Mesodermal cell (in vitro differentiated cells): Measurements from ENCODE around the gene DHX34.

Experiments used
- H3K27ac ChIP-seq: 2 replicates; pipeline ENCODE4 v1.7.0; 2013; ENCODE audit warnings: mild to moderate bottlenecking, low read depth, low read length, moderate library complexity; ENCODE audit not compliant: severe bottlenecking
- H3K36me3 ChIP-seq: 2 replicates; pipeline ENCODE4 v1.7.1; 2013; ENCODE audit warnings: mild to moderate bottlenecking, low read length, moderate library complexity; ENCODE audit not compliant: control insufficient read depth, insufficient read depth
- H3K4me1 ChIP-seq: one replicate; pipeline ENCODE4 v1.7.1; 2013; ENCODE audit warnings: mild to moderate bottlenecking, low read length; ENCODE audit not compliant: insufficient read depth, control insufficient read depth, poor library complexity, severe bottlenecking
- H3K4me3 ChIP-seq: 2 replicates; pipeline ENCODE4 v1.7.0; 2013; ENCODE audit warnings: low read length, control low read depth, mild to moderate bottlenecking; ENCODE audit not compliant: insufficient read depth, poor library complexity, severe bottlenecking; ENCODE audit errors: extremely low read depth
- H3K9me3 ChIP-seq: 2 replicates; pipeline ENCODE4 v1.7.1; 2013; ENCODE audit warnings: mild to moderate bottlenecking, low read length, moderate library complexity; ENCODE audit not compliant: control insufficient read depth
- WGBS, 2 experiments: methylation state at CpG; one replicate each; pipeline ENCODE4 v1.1.5; 2013; ENCODE audit warnings: missing lambda C conversion rate in 2 of 2; ENCODE audit not compliant: insufficient coverage in 2 of 2; 5-methylcytosine and 5-hydroxymethylcytosine counted together

Gene DHX34

DNA sequence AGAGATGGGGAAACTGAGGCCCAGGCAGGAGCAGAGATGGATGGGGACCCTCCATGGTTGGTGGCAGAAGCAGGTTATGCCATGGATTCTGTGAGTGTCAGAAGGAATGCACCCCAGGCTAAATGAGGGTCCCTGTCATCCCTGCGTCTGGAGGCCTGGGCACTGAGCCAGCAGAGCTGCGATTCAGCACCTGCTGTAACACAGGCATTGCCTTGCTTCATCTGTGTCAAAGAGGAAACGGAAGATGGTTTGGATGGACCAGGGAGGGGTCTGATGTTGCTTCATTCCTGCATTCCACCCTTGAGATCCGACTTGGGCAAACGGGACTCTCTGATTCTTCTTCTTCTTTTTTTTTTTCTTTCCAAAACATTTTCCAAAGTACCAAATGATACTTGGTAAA, 38.3 kb upstream of the DHX34 start:
- Histone ChIP-seq H3K27ac (no peak overlapping the region), H3K4me3 (no peak overlapping the region), H3K36me3 (no peaks in the 10 kb centered on the region), H3K4me1 (no peaks in the 10 kb centered on the region), H3K9me3 (no peaks in the 10 kb centered on the region)
- WGBS, 2 experiments, result 79 to 92% methylated on average over 3 to 4 of the region's 5 CpGs

DNA sequence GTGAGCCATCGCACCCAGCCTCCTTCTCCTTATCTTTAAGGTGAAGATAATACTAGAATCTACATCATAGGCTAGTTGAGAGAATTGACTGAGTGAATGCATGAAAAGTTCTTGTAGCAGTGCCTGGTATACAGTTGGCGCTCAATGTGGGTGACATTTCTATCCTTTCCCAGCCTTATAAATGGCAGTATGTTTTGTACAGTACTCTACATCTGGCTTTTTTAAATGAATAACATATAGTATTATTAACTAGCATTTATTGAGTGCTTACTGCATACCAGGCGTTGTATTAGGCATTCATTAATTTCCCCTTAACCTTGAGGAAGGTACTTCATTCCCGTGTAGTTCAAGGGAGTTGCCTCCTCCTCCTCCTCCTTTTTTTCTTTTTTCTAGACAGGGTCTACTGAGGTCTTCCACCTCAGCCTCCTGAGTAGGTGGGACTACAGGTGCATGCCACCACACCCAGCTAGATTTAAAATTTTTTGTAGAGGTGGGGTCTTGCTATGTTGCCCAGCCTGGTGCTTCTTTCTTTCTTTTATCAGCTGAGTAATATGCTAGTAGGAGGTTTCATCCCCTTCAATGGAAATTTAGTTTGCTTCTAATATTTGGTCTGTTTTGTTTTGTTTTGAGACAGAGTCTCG, 36.6 kb upstream of the DHX34 start:
- H3K4me3 ChIP-seq, result no peak overlapping the region
- H3K36me3 ChIP-seq, result no peaks in the 10 kb centered on the region
- H3K4me1 ChIP-seq, result no peaks in the 10 kb centered on the region
- WGBS, 2 experiments, result 83 to 92% methylated on average over 2 of the region's 5 CpGs
- no peak overlapping the region for H3K27ac ChIP-seq
- no peaks in the 10 kb centered on the region for H3K9me3 ChIP-seq

DNA sequence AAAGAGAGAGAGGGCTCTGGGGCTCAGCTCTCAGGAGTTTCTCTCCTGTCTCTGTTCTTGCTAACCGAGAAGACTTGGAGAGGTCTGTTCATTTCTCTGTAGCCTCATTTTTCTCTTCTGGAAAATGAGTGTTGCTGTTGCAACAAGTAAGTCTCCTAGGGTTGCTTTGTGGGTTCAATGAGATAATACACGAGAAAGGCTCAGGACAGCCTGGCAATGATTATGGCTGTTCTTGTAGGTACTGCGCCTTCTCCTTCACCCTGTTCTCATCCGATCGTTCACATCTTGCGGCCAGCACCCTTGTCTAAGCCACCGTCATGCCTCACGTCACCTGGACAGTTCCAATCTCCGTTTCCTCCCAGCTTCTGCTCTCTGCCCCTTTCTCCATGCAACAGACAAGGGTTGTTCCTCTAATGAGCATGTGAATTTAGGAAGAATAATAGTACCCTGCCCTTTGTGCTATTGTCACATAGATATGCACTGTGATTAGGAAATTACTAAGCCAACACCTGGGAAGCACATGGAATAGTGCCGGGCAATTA, 35.3 kb upstream of the DHX34 start:
- 95 to 100% methylated on average over 4 to 9 of the region's 10 CpGs for WGBS, 2 experiments
- Histone ChIP-seq H3K36me3 (no peaks in the 10 kb centered on the region), H3K27ac (no peak overlapping the region), H3K9me3 (no peaks in the 10 kb centered on the region), H3K4me3 (no peak overlapping the region), H3K4me1 (no peaks in the 10 kb centered on the region)

DNA sequence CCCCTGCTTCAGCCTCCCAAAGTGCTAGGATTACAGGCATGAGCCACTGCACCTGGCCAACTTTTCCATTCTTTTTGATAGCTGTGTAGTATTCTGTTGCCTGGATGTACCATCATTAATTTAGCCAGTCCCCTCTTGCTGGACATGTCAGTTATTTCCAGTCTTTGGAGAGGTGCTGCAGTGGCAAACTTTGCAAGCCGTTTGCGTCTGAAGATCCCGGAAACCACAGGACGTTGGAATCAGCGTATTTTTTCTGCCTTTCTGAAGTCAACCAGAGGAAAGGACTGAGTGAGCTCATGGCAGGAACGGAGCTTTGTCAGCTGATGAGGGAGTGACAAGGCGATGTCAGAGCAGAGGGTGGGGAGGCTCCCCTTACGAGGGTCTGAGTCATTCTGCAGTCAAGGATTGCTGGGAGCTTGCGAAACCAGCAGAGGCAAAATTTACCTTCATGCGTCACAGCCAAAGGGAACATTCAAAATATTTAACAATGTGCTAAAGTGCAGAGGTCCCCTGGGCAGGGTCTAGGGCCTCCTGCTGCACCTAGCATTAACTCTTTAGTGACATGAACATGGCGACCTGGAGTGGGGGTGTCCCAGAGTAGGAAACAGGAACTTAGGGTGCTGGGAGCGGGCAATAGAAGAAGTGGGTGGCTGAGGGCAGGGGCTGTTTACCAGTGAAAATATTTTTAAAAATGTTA, 33.8 kb upstream of the DHX34 start:
- no peaks in the 10 kb centered on the region for H3K36me3 ChIP-seq
- no peak overlapping the region for H3K4me3 ChIP-seq
- H3K4me1 ChIP-seq, result no peaks in the 10 kb centered on the region
- H3K27ac ChIP-seq, result no peak overlapping the region
- 43% methylated on average over 10 to 11 of the region's 12 CpGs for WGBS, 2 experiments
- no peaks in the 10 kb centered on the region for H3K9me3 ChIP-seq

DNA sequence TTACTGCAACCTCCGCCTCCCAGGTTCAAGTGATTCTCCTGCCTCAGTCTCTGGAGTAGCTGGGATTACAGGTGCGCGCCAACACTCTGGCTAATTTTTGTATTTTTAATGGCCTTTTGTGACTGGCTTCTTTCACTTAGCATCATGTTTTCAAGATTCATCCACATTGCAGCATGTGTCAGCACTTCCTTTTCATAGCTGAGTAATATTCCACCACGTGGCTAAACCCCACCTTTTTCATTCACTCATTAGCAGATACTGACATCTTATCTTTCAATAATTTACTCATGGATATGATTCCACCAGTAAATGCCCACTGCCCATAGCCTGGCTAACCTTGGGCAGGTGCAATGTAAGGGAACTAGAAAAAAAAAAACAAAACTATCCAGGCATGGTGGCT, 32.6 kb upstream of the DHX34 start:
- no peaks in the 10 kb centered on the region for H3K4me1 ChIP-seq
- no peaks in the 10 kb centered on the region for H3K36me3 ChIP-seq
- 95 to 100% methylated on average over 2 of the region's 4 CpGs for WGBS, 2 experiments
- H3K9me3 ChIP-seq, result peaks cover 1% of the 10 kb centered on the region
- no peak overlapping the region for H3K4me3 ChIP-seq
- H3K27ac ChIP-seq, result no peak overlapping the region

DNA sequence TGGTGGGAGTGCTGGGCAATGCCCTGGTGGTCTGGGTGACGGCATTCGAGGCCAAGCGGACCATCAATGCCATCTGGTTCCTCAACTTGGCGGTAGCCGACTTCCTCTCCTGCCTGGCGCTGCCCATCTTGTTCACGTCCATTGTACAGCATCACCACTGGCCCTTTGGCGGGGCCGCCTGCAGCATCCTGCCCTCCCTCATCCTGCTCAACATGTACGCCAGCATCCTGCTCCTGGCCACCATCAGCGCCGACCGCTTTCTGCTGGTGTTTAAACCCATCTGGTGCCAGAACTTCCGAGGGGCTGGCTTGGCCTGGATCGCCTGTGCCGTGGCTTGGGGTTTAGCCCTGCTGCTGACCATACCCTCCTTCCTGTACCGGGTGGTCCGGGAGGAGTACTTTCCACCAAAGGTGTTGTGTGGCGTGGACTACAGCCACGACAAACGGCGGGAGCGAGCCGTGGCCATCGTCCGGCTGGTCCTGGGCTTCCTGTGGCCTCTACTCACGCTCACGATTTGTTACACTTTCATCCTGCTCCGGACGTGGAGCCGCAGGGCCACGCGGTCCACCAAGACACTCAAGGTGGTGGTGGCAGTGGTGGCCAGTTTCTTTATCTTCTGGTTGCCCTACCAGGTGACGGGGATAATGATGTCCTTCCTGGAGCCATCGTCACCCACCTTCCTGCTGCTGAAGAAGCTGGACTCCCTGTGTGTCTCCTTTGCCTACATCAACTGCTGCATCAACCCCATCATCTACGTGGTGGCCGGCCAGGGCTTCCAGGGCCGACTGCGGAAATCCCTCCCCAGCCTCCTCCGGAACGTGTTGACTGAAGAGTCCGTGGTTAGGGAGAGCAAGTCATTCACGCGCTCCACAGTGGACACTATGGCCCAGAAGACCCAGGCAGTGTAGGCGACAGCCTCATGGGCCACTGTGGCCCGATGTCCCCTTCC, 28.9 kb upstream of the DHX34 start:
- no peak overlapping the region for H3K4me3 ChIP-seq
- H3K9me3 ChIP-seq, result peaks cover 3% of the 10 kb centered on the region
- WGBS, 2 experiments, result 95 to 97% methylated on average over 41 to 44 of the region's 46 CpGs
- no peak overlapping the region for H3K27ac ChIP-seq
- no peaks in the 10 kb centered on the region for H3K36me3 ChIP-seq
- H3K4me1 ChIP-seq, result peaks cover 5% of the 10 kb centered on the region

DNA sequence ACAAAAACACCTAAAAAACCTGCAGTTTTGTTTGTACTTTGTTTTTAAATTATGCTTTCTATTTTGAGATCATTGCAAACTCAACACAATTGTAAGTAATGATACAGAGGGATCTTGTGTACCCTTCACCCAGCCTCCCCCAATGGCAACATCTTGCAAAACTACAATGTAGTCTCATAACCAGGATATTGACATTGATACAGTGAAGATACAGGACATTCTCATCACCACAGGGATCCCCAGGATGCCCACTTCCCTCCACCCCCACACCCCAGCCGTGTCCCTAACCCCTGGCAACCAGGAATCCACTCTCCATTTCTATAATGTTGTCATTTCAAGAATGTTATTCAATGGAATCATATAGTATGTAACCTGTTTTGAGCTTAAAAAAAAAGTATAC, 27.5 kb upstream of the DHX34 start:
- Histone ChIP-seq H3K36me3 (no peaks in the 10 kb centered on the region), H3K4me3 (no peak overlapping the region), H3K9me3 (peaks cover 3% of the 10 kb centered on the region), H3K27ac (no peak overlapping the region), H3K4me1 (peaks cover 5% of the 10 kb centered on the region)
- WGBS, 2 experiments, result no CpG with 5 or more reads among the region's 1 CpG

DNA sequence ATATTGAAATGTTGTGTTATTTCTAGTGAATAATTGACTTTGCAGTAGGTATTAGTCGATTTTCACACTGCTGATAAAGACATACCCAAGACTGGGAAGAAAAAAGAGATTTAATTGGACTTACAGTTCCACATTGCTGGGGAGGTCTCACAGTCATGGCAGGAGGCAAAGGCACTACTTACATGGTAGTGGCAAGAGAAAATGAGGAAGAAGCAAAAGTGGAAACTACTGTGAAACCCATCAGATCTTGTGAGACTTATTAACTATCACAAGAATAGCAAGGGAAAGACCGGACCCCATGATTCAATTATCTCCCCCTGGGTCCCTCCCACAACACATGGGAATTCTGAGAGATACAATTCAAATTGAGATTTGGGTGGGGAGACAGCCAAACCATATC, 27.1 kb upstream of the DHX34 start:
- Histone ChIP-seq H3K9me3 (peaks cover 3% of the 10 kb centered on the region), H3K27ac (no peak overlapping the region), H3K4me3 (no peak overlapping the region), H3K36me3 (no peaks in the 10 kb centered on the region), H3K4me1 (peaks cover 5% of the 10 kb centered on the region)
- WGBS, 2 experiments, result 90 to 100% methylated on average over 1 to 2 of the region's 2 CpGs

DNA sequence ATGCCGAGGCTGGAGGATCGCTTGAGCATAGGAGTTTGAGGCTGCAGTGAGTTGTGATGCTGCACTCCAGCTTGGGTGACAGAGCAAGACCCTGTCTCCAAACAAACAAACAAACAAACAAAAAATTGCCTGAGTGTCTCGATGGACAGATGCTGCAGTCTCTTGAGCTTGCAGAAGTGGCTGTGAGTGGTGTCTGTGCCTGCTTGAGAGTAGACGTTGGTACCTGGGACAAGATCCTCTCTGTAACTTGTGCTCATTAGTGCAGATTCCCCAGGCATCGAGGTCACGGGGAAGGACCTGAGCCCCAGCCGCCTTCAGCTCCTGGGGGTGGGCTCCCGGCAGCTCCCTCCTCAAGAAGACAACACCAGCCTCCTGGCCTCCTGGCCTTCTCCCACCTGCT, 25.7 kb upstream of the DHX34 start:
- H3K36me3 ChIP-seq, result no peaks in the 10 kb centered on the region
- H3K4me3 ChIP-seq, result no peak overlapping the region
- WGBS, 2 experiments, result 90 to 96% methylated on average over 6 to 7 of the region's 8 CpGs
- H3K4me1 ChIP-seq, result peaks cover 5% of the 10 kb centered on the region
- H3K9me3 ChIP-seq, result peaks cover 3% of the 10 kb centered on the region
- H3K27ac ChIP-seq, result no peak overlapping the region

DNA sequence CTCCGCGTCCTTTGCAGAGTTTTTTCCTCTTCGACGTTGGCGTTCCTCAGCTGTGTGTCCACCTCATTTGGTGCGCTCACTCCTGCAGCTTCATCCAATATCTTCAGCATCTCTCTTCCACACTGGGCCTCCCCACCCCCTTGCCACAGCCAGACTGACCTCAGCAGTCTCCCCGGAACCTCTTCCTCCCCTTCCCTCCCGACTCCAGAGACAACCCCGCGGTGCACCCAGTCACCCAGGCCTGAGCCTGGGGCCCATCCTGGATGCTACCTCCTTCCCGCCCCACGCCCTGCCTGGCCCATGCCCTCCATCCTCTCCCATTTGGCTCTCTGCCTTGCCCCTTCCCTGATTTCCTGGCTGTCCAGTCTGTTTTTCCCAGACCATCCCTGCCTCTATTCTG, 25.2 kb upstream of the DHX34 start:
- H3K36me3 ChIP-seq, result no peaks in the 10 kb centered on the region
- H3K9me3 ChIP-seq, result peaks cover 3% of the 10 kb centered on the region
- H3K4me3 ChIP-seq, result no peak overlapping the region
- H3K4me1 ChIP-seq, result peaks cover 5% of the 10 kb centered on the region
- H3K27ac ChIP-seq, result no peak overlapping the region
- WGBS, 2 experiments, result 90 to 96% methylated on average over 12 of the region's 12 CpGs
